ENCODE data around the gene RNF157.
A peak's percentile ranks its signal among the peaks of the same experiment; 100 is the strongest.
"Not testable (repeated sequence)": the region's sequence is repeated elsewhere in the genome, so short reads cannot be mapped to it uniquely, and the experiment has no call there.

Gene RNF157

GRCh38 chr17:76186774-76187173 lies 53.5 kb downstream of the RNF157 start:
- DNase-seq, result not testable (repeated sequence)

DNA sequence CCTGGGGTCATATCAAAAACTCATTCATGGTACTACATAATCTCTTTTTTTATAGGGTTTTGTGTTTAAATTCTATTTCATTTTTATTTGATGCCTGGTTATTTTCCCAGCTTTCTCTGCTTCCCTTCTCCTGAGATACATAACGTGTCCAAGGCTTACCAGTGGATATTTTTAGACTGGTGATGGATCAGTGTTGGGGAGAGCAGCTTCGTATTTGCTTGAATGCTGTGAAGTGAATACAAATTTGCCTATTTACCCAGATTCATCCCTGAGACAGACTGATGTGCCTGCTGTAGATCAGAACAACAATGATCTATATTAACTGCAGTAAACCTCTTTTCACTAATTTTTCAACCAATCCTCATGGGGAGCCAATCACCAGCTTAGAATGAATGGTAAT lies 56.0 kb downstream of the RNF157 start:
- DNase-seq, result no peak

GRCh38 chr17:76182016-76182764 lies 58.1 kb downstream of the RNF157 start:
- DNase-seq, result peak; percentile 45 to 57

DNA sequence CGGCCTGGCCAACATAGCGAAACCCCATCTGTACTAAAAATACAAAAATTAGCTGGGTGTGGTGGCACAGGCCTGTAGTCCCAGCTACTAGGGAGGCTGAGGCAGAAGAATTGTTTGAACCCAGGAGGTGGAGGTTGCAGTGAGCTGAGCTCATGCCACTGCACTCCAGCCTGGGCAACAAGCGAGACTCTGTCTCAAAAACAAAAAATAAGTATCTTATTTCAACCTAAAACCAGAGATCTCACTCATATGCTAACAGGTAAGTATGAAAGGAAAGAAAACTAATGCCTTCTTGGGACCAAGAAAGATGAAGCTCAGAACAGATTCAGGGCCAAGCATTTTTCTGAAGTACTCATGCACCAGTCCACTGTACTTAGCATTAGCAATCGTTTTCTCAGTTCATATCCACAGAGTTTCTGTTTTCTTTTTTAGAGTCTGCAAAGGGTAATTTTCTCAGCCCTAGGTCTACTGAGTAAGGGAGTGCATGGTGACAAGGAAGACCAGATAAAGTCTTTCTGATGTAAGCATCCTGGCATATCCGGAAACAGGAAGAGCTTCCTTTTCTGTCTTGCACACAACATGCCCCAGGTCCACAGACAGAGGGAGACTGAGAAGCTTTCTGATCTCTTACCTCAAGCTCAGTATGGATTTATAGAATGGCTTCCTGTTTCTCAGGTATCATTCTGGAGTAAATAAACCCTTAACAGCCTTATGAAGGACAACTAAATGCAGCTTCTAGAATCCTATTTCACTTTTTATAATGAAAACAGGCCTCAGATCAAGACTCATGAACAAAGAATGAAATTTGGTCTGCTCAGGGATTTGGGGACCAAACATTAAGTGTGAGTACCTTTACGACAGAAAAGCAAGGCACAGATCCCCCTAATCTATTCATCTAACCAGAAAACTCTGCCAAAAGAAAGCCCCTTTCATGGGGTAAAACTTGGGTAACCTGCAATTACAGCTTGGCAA lies 60.5 kb downstream of the RNF157 start:
- DNase-seq, result no peak

GRCh38 chr17:76178124-76178523 lies 62.2 kb downstream of the RNF157 start:
- DNase-seq, result no peak

DNA sequence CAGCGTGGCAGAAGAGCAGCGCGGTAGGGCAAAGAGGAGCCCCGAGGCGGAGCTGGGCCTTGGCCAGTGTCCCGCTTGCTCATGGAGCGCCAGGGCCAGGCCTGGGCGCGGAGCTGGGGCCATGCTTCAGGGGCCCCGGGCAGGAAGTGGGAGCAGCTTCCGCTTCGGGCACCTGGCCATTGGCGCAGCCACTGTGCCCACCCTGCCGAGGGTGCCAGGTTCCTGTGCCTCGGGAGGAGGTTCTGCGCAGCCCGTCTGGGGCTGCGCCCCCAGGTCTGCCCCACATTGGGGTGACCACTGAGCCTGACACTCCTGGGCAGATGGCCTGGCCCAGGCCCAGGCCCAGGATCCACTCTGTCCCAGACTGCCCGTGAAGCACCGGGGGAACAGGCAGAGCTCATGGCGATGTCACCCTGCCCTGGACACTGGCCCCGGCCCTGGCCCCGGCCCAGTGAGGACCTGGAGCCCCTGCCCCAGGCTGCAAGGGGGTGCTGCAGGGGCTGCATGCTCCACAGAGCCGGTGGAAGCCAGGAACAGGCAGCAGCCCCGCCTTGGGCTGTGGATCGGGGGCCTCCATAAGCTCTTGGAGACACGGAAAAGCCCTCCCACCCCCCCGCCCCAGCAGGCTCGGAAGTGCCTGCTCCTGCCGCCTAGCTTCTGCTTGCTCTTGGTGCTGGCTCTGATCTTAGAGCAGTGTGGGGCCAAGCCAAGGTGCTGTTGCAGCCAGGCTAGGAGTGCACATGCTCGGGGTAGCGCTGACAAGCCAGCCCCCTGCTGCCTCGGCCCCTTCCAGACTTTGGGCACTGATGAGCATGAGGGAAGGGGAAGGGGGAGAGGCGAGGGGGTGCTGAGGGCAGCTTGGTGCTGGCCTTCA lies 63.4 kb downstream of the RNF157 start:
- no peak for DNase-seq

DNA sequence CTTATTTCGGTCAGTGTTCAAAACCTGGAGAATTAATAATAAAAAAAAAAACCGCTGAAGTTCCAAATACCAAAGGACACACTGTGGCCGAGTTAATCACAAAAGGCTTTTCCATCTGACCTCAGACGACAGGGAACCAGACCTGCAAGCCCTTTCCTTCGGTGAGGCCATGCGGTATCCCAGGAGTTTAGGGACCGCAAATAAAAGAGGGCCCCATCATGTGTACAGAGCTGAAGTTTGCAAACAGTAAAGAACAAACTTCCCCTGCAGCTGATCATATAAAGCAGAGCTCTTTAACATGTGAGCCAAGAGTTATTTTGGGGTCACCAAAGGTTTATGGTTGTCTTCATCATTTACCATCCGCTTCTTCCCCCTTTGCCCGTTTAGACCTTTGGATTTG lies 66.3 kb downstream of the RNF157 start:
- no peak for DNase-seq

DNA sequence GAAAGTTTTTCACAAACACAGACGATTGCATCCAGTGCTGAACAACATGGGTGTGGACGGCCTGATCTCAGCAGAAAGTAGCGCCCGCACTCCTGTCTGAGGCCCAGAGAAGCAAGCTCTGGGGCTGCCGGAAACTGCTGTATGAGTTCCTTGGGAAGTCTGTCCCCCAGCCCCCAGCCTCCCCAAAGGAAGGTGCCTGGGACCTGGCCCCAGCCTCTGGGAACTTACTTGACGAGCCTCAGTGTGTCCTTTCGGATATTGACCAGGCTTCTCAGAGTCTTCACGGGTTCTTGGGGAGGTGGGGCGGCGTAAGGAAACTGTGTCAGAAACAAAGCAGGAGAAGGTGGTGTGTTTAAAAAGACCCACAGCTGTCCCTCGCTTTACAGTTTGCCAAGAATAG lies 66.8 kb downstream of the RNF157 start:
- DNase-seq, result no peak

DNA sequence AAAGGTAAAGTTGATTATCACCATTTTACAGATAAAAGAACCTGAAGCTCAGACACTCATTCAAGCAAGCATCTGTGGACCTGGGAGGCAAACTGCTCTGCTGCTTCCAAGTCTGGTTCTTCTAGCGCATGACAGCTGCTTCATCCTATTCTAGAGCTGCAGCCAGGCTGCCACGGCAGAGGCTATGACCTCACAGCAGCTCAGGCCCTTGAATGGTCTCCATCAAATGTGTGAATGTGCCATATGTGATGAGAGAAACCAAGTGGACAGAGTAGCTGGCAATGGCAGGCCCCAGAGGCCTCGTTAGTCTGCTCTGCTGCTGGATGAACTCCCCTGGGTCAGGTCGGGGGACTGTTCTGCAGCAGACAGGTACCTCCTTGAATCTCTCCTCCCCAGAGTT lies 68.6 kb downstream of the RNF157 start:
- no peak for DNase-seq

GRCh38 chr17:76170114-76170513 lies 70.2 kb downstream of the RNF157 start:
- DNase-seq, result no peak

GRCh38 chr17:76166906-76167305 lies 73.4 kb downstream of the RNF157 start:
- DNase-seq, result no peak

DNA sequence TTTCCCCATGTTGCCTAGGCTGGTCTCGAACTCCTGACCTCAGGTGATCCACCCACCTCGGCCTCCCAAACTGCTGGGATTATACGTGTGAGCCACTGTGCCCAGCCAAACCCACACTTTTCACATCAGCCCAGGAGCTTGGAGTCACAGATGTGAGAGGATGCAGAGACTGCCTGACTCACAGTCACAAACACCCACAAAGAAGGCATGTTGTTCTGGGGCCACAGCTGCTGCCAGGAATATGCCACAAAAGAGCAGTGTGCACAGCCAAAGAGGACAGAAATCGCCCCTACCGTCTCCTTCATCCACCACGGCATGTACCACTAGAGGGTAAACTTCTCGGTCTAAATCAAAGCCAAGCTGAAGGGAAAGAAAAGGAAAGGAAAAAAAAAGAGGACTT lies 74.1 kb downstream of the RNF157 start:
- no peak for DNase-seq

- DNase-seq, result no peak
These were observed 76.0 kb downstream of the RNF157 start for GRCh38 chr17:76164331-76164730.

- DNase-seq, result no peak
These were observed 76.4 kb downstream of the RNF157 start for GRCh38 chr17:76163919-76164318.

- DNase-seq, result no peak
These were observed 78.5 kb downstream of the RNF157 start for GRCh38 chr17:76161619-76162266.

DNA sequence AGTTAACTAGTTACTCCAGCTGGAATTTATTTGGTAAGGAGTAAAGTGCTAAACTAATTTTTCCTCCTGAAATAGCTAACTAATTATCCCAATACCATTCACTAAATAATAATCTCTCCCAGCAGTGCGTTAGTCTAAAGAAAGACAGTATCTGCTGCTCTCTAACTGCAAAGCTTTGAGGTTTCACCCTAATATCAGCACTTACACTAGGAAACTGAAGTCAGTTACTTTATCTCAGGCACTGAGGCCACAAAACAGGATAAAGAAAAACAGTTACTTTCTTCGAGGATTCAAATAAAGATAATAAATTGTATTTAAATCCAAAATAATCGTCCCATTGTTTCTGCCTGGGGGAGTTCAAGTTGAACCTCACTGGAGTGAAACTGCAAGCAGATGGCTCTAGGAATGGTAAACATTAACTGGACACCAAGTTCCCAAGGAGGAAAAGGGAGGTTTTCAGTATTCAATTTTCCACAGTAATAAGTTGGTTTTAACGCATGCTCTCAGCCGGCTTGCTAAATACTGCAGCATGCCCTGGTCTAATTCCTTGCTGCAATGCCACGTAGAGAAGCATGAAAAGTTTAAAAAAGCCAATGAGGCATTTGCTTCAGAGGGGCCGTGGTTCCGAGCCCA lies 79.3 kb downstream of the RNF157 start:
- no peak for DNase-seq

GRCh38 chr17:76159157-76159556 lies 81.1 kb downstream of the RNF157 start:
- no peak for DNase-seq

GRCh38 chr17:76157759-76158158 lies 82.5 kb downstream of the RNF157 start:
- DNase-seq, result no peak

GRCh38 chr17:76156662-76156991 lies 83.7 kb downstream of the RNF157 start:
- DNase-seq, result no peak

DNA sequence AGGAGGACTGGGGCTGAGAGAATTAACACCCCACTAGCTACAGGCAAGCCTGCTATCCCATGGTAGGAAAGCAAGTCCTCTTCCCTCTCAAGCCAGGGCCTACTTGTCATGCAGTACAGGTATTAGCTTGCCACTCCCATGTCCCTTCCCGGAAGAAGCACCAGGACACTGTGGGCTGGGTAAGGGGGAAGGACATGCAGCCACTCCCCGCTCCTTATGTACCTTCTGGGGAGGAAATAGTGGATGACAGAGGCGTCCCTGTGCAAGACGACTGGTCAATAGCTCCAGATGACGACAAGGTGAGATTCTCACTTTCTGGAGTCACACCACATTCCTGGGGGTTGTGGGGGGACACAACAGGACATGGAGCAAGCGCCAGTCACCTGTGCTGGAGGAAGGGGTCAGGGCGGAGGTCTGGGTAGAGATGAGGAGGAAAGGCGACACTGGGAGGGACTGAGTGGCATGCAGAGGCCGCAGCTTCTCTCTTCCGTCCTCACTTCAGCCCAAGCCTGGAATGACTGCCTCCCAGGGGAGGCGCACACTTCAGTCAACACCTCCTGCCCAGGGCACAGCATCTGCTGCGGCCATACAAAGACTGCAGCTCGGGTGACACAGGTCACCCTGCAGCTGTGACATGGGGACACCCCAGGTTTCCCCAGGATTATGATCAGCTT lies 84.2 kb downstream of the RNF157 start:
- DNase-seq, result no peak
